Right atrium auricular region (tissue), 2 donors: ENCODE results near the gene EDN1. TPM values are rescaled to one million over a fixed set of nuclear protein-coding genes. Genes with fewer than 3 reads are reported as not detected.

Experiments
- DNase-seq: peaks from one replicate; pipeline ENCODE4 v3.0.0-alpha.2; 2019; ENCODE audit warnings: low spot score
- H3K27ac ChIP-seq, 2 donors: fragments of 200-600 bp; sonication (generic); 1 replicate in 1 of 2; 2 replicates in 1 of 2; pipeline ENCODE4 v1.5.1; 2016 to 2019
- H3K27me3 ChIP-seq, 2 donors: fragments of 200-600 bp; sonication (generic); one replicate each; pipeline versions ENCODE4 v1.5.1 to v1.6.0; 2017 to 2019
- H3K36me3 ChIP-seq: fragments of 200-600 bp; sonication (generic); one replicate; pipeline ENCODE4 v1.5.1; 2016
- H3K4me1 ChIP-seq, 2 donors: fragments of 200-600 bp; sonication (generic); one replicate each; pipeline versions ENCODE4 v1.5.1 to v1.6.0; 2017 to 2019
- H3K4me3 ChIP-seq, 2 donors: fragments of 200-600 bp; sonication (generic); 1 replicate in 1 of 2; 2 replicates in 1 of 2; pipeline ENCODE4 v1.5.1; 2017 to 2019; ENCODE audit warnings: mild to moderate bottlenecking in 1 of 2, moderate library complexity in 1 of 2
- H3K9me3 ChIP-seq, 2 donors: fragments of 200-600 bp; sonication (generic); one replicate each; pipeline ENCODE4 v1.5.1; 2019
- CTCF ChIP-seq, 2 donors: fragments of 200-600 bp; sonication (generic); IDR thresholded peaks; one replicate each; pipeline ENCODE4 v1.5.1; 2019; ENCODE audit warnings: antibody characterized with exemption in 2 of 2
- total RNA-seq, 2 donors: library from RNA; depleted of rRNA; stranded (reverse); fragments of >200 nt; gene quantifications; one replicate each; pipeline ENCODE4 v1.1.0, GENCODE V29; 2016

EDN1 gene
- total RNA-seq, 2 donors from 2014 or later: 9.0 to 13.4 TPM

- Histone ChIP-seq H3K36me3 (no peaks in the 10 kb centered on the region), H3K4me1 (peaks cover 0 to 21% of the 10 kb centered on the region in 2 donors), H3K9me3 (no peaks in the 10 kb centered on the region), H3K27me3 (no peaks in the 10 kb centered on the region), H3K27ac (peak overlapping the region in 1 of 2 donors; percentile 18), H3K4me3 (no peak overlapping the region)
- no peak for TF ChIP-seq CTCF (IDR thresholded peaks at IDR 0.05)
- DNase-seq: peak; percentile 61
These were observed 6.1 kb downstream of the EDN1 start for GRCh38 chr6:12296255-12296573.

DNA sequence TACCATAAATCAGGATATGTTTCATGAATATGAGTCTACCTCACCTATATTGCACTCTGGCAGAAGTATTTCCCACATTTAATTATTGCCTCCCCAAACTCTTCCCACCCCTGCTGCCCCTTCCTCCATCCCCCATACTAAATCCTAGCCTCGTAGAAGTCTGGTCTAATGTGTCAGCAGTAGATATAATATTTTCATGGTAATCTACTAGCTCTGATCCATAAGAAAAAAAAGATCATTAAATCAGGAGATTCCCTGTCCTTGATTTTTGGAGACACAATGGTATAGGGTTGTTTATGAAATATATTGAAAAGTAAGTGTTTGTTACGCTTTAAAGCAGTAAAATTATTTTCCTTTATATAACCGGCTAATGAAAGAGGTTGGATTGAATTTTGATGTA, 6.4 kb downstream of the EDN1 start:
- no peaks in the 10 kb centered on the region for H3K27me3 ChIP-seq

GRCh38 chr6:12297363-12298016, 7.3 kb downstream of the EDN1 start:
- H3K9me3 ChIP-seq: no peaks in the 10 kb centered on the region
- H3K27me3 ChIP-seq: no peaks in the 10 kb centered on the region
- no peak overlapping the region for H3K4me3 ChIP-seq
- TF ChIP-seq CTCF (IDR thresholded peaks at IDR 0.05): no peak
- DNase-seq: no peak
- peaks cover 0 to 11% of the 10 kb centered on the region in 2 donors for H3K4me1 ChIP-seq
- H3K36me3 ChIP-seq: no peaks in the 10 kb centered on the region
- no peak overlapping the region for H3K27ac ChIP-seq

More for the DNA sequence above, 6.4 kb downstream of the EDN1 start:
- DNase-seq: no peak
- Histone ChIP-seq H3K9me3 (no peaks in the 10 kb centered on the region), H3K4me3 (no peak overlapping the region), H3K36me3 (no peaks in the 10 kb centered on the region), H3K4me1 (peaks cover 0 to 20% of the 10 kb centered on the region in 2 donors), H3K27ac (no peak overlapping the region)
- no peak for TF ChIP-seq CTCF (IDR thresholded peaks at IDR 0.05)

- H3K27ac ChIP-seq: no peak overlapping the region
- no peak overlapping the region for H3K4me3 ChIP-seq
- TF ChIP-seq CTCF (IDR thresholded peaks at IDR 0.05): no peak
- H3K36me3 ChIP-seq: no peaks in the 10 kb centered on the region
- no peaks in the 10 kb centered on the region for H3K9me3 ChIP-seq
- DNase-seq: no peak
- H3K27me3 ChIP-seq: no peaks in the 10 kb centered on the region
- peaks cover 0 to 7% of the 10 kb centered on the region in 2 donors for H3K4me1 ChIP-seq
These were observed 8.1 kb downstream of the EDN1 start for GRCh38 chr6:12298017-12298978.

- no peaks in the 10 kb centered on the region for H3K9me3 ChIP-seq
- no peaks in the 10 kb centered on the region for H3K27me3 ChIP-seq
- H3K4me1 ChIP-seq: peaks cover 0 to 7% of the 10 kb centered on the region in 2 donors
- TF ChIP-seq CTCF (IDR thresholded peaks at IDR 0.05): no peak
- no peaks in the 10 kb centered on the region for H3K36me3 ChIP-seq
- H3K27ac ChIP-seq: no peak overlapping the region
- DNase-seq: no peak
- no peak overlapping the region for H3K4me3 ChIP-seq
These were observed 8.8 kb downstream of the EDN1 start for GRCh38 chr6:12298995-12299394.
